NK-92 (cell line): ENCODE results near the gene SCYL2.
A peak's percentile ranks its signal among the peaks of the same experiment; 100 is the strongest.
"Not testable (repeated sequence)": the region's sequence is repeated elsewhere in the genome, so short reads cannot be mapped to it uniquely, and the experiment has no call there.

ENCODE experiments used
- DNase-seq: peaks from one replicate; lab custom pipeline; 2025; ENCODE audit not compliant: unreplicated experiment; lab: John Stamatoyannopoulos, UW

Gene SCYL2

GRCh38 chr12:100266835-100267602 lies at the start of gene SCYL2, which contains the start of gene DEPDC4:
SCYL2 (plus strand) TSS chr12:100267177; CDS start chr12:100282971, 15,794 bp downstream.
DEPDC4 (minus strand) TSS chr12:100267079; CDS start chr12:100267076, 3 bp downstream.
- DNase-seq, result peak; percentile 44

- DNase-seq, result no peak
Observed at GRCh38 chr12:100219328-100220109, 47.5 kb upstream of the SCYL2 start.

DNA sequence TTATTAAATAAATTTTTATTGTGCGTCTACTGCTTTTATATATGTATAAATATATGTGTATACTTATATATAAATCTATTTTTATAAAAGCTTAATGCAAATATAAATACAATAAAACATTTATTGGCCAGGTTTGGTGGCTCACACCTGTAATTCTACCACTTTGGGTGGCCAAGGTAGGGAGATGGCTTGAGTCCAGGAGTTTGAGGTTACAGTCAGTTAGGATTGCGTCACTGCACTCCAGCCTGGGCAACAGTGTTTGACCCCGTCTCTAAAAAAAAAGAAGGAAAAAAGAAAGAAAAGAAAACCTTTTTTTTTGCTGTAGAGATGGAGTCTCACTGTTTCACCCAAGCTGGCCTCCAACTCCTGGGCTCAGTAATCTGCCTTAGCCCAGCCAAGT lies 45.5 kb upstream of the SCYL2 start:
- DNase-seq, result no peak

DNA sequence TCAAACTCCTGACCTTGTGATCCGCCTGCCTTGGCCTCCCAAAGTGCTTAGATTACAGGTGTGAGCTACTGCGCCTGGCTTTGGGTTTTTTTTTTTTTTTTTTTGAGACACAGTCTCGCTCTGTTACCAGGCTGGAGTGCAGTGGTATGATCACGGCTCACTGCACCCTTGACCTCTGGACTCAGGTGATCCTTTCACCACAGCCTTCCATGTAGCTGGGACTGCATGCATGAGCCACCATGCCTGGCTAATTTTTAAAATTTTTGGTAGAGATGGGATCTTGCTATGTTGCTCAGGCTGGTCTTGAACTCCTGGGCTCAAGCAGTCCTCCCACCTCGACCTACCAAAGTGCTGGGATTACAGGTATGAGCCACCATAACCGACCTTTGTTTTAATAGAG lies 44.8 kb upstream of the SCYL2 start:
- DNase-seq, result not testable (repeated sequence)

GRCh38 chr12:100225491-100225890 lies 41.5 kb upstream of the SCYL2 start:
- DNase-seq, result no peak

- DNase-seq, result no peak
Observed at GRCh38 chr12:100229036-100229635, 37.8 kb upstream of the SCYL2 start.

DNA sequence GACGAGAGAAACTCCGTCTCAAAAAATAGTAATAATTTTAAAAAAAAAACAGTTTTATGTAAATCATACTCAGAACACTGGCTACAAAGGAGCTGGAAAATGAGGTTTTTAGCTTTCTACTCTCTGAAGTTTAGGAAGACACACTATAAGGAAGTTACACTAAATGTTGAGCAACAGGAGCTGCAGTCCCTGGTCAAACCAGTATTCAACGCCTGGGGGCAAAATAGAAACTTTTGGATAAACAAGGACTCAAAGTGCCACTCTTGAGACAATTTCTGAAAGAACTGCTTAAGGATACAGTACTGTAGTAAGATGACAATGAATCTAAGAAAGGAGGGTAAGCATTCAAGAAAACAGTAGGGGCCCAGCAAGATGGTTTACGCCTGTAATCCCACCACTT lies 37.1 kb upstream of the SCYL2 start:
- DNase-seq, result no peak

GRCh38 chr12:100231873-100232272 lies 35.1 kb upstream of the SCYL2 start:
- not testable (repeated sequence) for DNase-seq

DNA sequence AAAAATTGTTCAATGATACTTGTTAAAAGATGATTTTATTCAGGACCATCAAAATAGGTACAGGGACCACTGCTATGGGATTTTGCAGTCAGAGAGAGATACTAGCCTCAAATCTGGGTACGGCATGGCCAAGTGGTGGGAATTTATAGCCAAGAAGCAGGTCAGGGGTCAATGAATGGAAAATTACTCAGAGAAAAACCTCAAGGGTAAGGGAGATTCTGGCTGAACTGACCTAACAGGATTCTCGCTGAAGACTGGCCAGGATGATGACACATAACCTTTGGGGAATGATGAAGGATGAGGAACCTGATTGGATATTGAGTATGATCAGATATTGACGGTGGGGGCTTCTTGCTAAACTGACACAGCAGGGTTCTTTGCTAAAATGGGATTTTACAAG lies 32.8 kb upstream of the SCYL2 start:
- DNase-seq, result no peak

DNA sequence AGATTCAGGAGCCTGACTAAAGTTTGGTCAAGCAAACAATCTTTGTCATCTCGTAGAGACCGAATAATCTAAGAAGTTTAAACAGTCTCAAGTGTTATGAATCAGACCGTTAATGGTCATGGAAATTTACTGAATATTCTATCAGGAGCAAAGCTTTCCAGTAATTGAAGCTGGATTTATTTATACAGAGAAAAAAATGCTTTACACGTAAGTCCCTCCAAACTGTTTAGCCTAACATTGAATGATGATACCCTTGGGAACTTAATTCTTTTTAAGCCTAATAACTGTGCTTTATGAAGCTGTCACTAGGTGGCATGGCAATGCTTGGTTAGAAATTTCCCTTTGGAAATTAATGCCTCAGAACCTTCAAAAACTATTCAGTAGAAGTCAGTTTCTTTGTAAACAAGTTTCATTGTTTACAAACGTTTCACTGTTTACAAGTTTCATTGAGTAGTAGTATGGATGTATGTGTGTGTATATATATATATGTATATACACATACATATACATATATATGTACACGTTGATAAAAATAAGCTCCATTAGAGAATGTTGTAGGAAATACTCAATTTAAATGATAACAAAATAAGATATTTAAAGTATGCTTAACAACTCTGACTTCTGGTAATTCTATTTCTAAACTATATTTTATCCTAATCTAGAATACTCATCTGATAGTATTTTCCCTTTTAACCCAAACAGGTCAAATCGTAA lies 32.2 kb upstream of the SCYL2 start:
- DNase-seq, result no peak

- DNase-seq, result no peak
Observed at GRCh38 chr12:100238801-100239200, 28.2 kb upstream of the SCYL2 start.

- DNase-seq, result no peak
Observed at GRCh38 chr12:100239589-100239988, 27.4 kb upstream of the SCYL2 start.

GRCh38 chr12:100243137-100243536 lies 23.8 kb upstream of the SCYL2 start:
- DNase-seq, result no peak

DNA sequence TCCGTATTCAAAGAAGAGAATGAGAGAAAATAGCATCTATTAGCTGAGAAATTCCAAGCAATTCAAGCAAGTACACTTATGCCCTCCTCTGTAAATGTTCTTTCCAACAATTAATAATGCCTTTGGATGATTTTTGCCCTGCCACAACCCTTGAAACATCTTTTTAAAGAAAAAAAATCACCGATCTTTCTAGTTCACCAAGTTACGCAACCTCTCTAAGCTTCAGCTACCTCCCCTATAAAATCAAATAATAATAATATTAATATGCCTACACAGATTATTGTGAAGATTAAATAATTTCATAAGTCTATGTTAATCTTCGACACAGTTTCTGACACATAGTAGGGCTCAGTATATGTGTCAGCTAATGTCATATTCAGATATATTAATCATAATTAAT lies 19.2 kb upstream of the SCYL2 start:
- no peak for DNase-seq

DNA sequence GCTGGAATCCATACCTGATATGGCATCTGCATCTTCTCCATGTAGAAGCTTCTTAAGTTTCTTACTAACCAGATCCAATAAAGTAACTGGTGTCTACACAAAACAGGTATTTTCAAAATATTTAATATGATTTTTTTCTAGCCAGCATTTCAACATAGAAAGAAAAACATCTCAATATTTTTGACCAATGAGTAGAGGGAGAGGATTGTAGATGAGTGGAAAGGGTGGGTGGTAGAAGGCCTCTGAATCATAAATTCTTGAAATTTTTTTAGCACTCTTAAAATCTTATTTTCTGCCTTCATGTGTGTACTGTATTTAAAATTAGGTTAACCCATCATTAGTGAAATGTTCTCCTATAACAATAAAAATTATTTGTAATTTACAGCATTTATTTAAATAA lies 18.1 kb upstream of the SCYL2 start:
- DNase-seq, result no peak

DNA sequence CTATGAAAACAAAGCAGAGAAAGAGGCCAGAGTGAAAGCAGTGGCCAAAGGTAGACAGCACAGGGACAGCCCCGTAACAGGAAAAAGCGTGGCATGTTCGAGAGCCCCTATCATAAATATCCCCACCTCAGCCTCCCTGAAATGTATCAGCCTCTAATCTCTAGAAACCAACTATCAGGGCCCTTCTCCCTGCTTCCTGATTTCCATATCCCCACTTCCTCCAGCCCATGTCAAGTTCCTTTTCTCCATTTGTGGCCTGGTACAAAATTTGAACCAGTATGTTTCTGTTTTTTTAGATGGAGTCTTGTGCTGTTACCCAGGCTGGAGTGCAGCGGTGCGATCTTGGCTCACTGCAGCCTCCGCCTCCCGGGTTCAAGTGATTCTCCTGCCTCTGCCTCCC lies 17.0 kb upstream of the SCYL2 start:
- DNase-seq, result no peak

- DNase-seq, result no peak
Observed at GRCh38 chr12:100251917-100252316, 15.1 kb upstream of the SCYL2 start.

- no peak for DNase-seq
Observed at GRCh38 chr12:100253437-100253836, 13.5 kb upstream of the SCYL2 start.

DNA sequence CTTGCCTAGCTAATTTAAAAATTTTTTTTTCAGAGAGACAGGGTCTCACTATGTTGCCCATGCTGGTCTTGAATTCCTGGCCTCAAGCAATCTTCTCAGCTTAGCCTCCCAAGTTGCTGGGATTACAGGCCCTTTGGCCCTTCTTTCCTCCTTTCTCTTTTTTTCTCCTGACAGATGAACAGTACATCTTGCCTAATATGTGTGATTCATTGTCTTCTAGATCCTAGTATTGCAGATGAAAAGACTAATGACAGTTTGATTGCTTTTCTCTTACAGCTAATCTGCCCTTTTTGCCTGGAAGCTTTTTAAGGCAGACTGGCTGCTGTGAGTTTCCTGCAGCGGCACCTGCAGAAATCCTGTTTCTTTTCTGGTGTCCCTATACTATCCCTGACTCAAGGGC lies 12.1 kb upstream of the SCYL2 start:
- DNase-seq, result no peak

- no peak for DNase-seq
Observed at GRCh38 chr12:100258127-100258526, 8.8 kb upstream of the SCYL2 start.

- DNase-seq, result no peak
Observed at GRCh38 chr12:100263131-100263530, 3.8 kb upstream of the SCYL2 start.
